ENCODE data around the gene FAM193A.
"Not testable (repeated sequence)": the region's sequence is repeated elsewhere in the genome, so short reads cannot be mapped to it uniquely, and the experiment has no call there.

The FAM193A gene

DNA sequence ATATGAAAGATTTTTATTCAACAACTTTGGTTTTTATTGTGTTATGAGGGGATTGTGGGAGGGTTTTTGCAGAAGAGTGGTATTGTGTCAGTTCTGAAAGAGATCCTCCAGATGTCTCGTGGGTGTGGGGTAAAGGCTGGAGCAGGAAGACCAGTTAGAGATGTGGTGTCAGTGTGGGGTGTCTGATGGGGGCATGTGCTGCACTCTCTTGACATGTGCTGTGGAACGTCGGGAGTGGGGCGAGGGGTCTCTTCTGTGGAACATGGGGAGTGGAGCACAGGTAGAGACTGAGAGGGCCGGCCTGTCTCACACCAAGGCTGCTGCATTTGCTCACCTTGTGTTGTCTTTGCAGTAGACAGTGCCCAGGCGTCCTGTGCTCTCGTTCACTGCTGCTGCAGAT is 37.6 kb downstream of the FAM193A start:
- DNase-seq (ENCODE audit: low read depth in 2 of 2): no peak

GRCh38 chr4:2574863-2575262 is 38.4 kb downstream of the FAM193A start:
- no peak for DNase-seq (ENCODE audit: low read depth in 2 of 2)

GRCh38 chr4:2576290-2576689 is 39.8 kb downstream of the FAM193A start:
- DNase-seq (ENCODE audit: low read depth in 2 of 2): no peak

GRCh38 chr4:2578106-2578505 is 41.7 kb downstream of the FAM193A start:
- DNase-seq (ENCODE audit: low read depth in 2 of 2): no peak

DNA sequence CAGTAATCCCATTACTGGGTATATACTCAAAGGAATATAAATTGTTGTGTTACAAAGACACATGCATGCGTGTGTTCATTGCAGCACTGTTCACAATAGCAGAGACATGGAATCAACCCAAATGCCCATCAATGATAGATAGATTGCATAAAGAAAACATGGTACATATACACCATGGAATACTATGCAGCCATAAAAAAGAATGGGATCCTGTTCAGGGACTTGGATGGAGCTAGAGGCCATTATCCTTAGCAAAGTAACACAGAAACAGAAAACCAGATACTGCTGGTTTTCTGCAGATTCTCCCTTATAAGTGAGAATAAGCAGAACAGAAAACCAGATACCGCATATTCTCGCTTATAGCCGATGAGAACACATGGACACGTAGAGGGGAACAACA is 43.5 kb downstream of the FAM193A start:
- DNase-seq (ENCODE audit: low read depth in 2 of 2): no peak

DNA sequence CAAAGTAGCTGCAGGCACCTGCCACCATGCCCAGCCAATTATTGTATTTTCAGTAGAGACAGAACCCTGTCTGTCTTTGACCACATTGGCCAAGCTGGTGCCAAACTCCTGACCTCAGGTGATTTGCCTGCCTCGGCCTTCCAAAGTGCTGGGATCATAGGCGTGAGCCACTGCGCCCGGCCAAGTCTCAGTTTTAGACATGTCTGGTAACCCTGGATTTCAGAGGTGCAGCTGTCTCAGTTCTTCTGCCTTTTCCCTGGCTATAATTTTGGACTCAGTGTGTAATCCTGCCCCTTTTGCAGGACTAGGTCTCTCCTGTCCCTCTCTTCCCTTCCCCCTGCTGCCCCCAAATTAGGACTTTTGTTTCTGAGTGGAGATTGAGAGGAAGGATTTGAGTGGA is 46.6 kb downstream of the FAM193A start:
- DNase-seq (ENCODE audit: low read depth in 2 of 2): no peak

- DNase-seq (ENCODE audit: low read depth in 2 of 2): no peak
Observed at GRCh38 chr4:2583517-2583916, 47.1 kb downstream of the FAM193A start.

GRCh38 chr4:2586502-2586901 is 50.1 kb downstream of the FAM193A start:
- DNase-seq (ENCODE audit: low read depth in 2 of 2): no peak

GRCh38 chr4:2587213-2587823 is 50.9 kb downstream of the FAM193A start:
- no peak for DNase-seq (ENCODE audit: low read depth in 2 of 2)

GRCh38 chr4:2588259-2588658 is 51.8 kb downstream of the FAM193A start:
- no peak for DNase-seq (ENCODE audit: low read depth in 2 of 2)

- no peak for DNase-seq (ENCODE audit: low read depth in 2 of 2)
Observed at GRCh38 chr4:2591189-2591588, 54.7 kb downstream of the FAM193A start.

GRCh38 chr4:2592014-2592413 is 55.6 kb downstream of the FAM193A start:
- DNase-seq (ENCODE audit: low read depth in 2 of 2): not testable (repeated sequence)

DNA sequence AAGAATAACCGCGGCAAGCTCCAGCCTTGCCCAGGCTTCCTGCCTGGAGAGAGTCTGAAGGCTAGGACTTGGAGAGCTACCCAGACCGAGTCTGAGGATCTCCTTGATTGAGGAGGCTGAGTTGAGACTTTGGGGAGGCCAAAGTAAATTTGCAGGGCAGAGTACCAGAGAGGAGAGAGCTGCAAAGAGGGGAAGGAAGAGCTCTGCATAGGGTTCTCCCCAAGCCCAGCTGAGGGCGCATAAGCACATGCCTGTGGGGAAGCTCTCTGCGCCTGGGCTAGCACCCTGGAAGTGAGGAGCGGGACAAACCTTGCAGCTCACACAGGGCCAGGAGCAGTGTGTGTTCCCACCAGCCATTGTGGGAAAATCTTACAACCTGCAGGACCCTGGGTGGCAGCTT is 56.1 kb downstream of the FAM193A start:
- DNase-seq (ENCODE audit: low read depth in 2 of 2): no peak

DNA sequence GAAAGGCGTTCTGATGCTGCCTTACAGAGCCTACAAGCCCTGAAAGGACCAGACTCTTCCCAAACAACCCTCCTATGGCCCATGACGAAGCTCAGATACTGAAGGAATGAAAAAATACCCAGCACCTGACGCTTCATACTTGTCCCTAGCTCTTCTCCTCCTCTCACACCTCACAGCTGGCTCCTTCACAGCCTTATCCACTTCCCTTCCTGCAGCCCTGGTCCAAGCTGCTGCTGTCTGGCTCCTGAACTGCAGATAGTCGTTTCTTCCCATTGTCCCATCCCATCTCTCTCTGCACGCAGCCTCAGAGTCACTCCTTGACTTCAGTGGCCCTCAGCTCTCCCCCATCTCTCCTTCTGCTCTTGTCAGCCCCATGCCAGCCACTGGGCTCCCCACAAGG is 56.6 kb downstream of the FAM193A start:
- DNase-seq (ENCODE audit: low read depth in 2 of 2): no peak

DNA sequence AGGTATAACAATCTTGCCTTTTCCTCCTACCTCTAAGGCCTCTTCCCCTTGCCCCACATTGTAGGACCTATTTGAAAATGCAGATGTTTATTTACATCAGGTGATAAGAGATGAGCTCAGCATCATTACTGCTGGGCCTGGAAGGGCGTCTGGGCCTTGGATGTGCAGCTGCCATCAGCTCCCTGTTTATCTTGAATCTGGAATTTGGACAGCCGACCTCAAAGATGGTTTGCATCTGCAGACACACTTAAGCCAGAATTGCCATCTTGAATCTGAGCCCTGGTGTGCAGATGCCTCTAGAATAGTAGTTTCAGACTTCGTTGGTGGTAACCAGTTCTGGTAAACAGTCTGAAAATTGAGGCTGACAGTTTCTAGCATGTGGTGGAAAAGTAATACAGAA is 59.0 kb downstream of the FAM193A start:
- DNase-seq (ENCODE audit: low read depth in 2 of 2): no peak

GRCh38 chr4:2595952-2596552 is 59.6 kb downstream of the FAM193A start:
- DNase-seq (ENCODE audit: low read depth in 2 of 2): no peak

- no peak for DNase-seq (ENCODE audit: low read depth in 2 of 2)
Observed at GRCh38 chr4:2596611-2597010, 60.2 kb downstream of the FAM193A start.

DNA sequence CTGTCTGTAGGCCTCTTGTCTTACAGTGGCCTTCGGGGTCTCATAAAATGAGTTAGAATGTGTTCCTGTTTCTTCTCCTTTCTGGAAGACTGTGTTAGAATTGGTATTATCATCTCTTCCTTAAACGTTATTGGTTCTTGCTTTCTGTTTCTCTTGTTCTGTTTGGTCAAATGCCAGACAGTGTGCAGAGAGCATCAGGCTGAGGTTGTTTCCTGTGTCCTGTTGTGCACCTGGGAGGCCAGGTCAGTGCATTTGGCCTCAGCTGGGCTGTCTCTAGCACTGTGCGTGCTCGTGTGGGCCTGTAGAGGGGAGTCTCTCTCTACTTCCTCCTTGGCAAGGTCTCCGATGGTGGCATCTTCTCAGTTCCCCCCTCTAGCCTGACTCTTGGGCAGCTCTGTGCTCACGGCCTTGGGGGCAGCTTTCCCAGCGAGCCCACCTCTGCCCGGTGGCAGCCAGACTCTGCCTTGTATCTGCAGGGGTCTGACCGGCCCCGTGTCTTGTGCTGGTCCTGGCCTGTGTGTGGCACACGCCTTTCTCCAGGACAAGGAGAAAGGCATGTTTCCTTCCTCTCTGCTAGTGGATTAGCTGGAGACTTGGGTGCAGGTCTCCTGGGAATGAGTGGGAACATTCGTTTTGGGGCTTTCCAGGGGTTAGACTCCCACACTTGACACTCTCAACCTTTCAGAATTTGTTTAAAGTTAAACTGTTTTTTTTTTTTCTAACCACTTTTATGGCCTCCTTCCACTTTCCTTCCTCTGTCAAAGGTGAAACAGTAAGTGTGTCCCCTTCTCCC is 62.3 kb downstream of the FAM193A start:
- no peak for DNase-seq (ENCODE audit: low read depth in 2 of 2)

DNA sequence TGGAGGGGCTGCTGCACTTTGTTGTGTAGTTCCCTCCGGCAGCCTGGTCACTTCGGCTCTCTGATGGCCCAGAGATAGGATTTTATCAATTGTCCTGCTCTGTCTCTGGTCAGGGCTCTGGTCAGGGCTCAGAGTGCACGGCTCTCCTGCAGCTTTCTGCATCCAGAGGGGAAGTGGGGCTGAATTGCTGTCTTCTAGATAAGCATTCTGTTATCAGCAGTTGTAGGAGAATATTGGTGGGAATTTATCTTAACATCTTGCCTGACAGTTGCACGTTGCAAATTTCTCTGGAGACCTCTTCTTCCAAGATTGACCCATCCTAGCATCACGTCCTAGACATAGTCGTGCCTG is 62.8 kb downstream of the FAM193A start:
- no peak for DNase-seq (ENCODE audit: low read depth in 2 of 2)

GRCh38 chr4:2600878-2601277 is 64.4 kb downstream of the FAM193A start:
- no peak for DNase-seq (ENCODE audit: low read depth in 2 of 2)

DNA sequence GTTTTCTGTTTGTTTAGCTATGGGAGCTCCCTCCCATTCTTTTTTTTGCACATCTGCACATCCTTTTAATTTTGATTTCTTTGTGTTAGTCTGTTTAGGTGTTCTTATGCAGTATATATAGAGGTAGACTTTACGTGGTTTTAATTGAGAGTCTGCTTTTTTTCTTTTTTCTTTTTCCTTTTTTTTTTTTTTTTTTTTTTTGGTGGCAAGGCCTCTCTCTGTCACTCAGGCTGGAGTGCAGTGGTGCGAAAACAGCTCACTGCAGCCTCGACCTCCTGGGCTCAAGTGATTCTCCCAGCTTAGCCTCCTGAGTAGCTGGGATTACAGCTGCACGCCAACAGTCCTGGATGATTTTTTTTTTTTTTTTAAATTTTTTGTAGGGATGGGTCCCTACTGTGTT is 68.2 kb downstream of the FAM193A start:
- no peak for DNase-seq (ENCODE audit: low read depth in 2 of 2)

- no peak for DNase-seq (ENCODE audit: low read depth in 2 of 2)
Observed at GRCh38 chr4:2606960-2607506, 70.6 kb downstream of the FAM193A start.

GRCh38 chr4:2607822-2608221 is 71.4 kb downstream of the FAM193A start:
- DNase-seq (ENCODE audit: low read depth in 2 of 2): no peak

Data from stimulated activated CD8-positive, alpha-beta memory T cell treated with anti-CD3 and anti-CD28 coated beads, Interleukin-15, amount 100 ng/mL, for 4 hours (primary cell).